Measurements from ENCODE around the gene CCDC88C. TPM values are rescaled to one million over a fixed set of nuclear protein-coding genes. Genes with fewer than 3 reads are reported as not detected.

Gene CCDC88C
- polyA plus RNA-seq, 1 donor: 18.3 TPM

DNA sequence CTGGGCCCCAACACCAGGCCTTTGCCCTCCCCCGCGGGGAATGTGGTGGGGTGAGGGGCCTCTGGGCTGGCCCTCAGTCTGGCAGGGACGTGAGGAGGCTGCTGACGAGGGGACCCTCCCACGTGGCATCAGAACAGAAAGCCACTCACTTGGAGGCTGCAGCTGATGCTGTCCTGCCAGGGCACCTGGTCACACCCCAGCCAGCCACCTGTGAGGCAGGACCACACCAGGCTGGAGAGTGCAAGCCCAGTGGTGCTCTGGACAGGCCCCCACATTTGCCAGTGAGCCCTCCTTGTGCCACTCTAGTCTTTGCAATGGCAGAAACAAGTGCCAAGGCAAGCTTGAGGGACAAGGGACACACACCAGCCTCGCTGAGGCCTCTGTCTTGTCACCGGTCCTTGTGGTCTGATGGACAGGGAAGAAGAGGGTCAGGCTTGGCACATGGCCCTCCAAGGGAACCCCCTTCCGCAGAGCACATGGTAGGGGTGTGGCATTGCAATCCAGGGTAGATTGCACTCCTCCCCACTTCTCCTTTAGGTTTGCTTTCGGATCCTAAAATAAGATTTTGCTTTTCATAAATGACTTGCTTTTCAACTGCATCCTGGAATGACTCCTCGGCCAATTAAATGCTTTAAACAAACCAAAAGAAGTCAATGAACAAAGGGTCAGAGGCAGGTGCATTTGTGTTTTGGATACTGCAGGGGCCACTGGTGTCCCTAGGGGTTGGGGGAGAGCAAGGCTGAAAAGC lies 53.7 kb downstream of the CCDC88C start:
- DNase-seq: no peak

DNA sequence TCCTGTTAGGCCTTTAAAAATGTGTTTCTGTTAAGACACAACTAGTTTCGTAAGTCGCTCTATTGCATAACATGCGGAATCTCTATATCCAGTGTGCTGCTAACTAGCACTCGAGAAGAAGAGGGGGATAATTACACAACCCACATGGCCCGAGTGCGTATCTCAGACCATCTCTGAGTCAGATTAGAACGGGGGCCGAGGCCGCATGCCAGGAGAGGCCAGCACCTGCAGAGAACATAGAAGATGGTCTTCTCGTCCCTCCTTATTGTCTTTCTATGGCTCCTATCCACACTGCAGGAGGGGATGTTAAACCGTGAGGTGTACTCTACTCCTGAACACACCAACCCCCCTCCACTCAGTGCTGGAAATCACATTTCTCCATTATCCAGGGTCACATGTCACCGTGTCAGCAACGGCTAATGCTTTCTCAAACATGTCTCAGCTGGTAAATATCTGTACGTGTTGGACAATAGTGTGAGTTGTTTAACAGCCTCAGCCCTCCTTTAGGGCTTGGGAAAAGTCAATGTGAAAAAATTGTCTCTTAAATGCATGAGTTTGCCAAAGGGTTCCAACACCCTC lies 56.3 kb downstream of the CCDC88C start:
- no peak for DNase-seq

DNA sequence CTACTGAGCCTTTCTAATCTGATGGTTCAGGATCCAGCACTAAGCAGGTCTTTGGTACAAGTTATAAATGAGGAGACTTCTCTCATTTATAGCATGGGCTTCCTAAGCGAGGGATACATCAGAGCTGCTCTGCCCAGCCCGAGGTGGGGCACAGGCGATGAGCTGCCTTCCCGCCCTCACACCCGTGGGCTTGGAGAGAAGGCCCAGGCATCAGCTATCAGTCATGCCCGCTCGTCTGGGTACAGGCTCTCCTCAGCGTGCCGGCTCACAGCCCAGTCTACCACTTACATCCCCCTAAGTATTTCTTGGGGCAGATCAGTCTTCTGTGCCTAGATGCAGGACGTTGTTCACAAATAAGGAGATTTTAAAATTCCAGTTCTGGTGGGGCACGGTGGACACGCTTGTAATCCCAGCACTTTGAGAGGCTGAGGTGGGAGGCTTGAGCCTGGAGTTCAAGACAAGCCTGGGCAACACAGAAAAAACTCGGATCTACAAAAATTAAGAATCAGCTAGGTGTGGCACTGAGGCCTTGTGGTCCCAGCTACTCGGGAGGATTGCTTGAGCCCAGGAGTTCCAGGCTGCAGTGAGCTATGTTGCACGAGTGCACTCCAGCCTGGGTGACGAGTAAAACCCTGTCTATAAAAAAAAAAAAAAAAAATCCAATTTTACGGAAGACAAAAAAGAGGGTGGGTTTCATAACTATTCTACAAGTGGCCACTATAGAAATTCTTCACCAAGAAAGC lies 57.0 kb downstream of the CCDC88C start:
- no peak for DNase-seq

DNA sequence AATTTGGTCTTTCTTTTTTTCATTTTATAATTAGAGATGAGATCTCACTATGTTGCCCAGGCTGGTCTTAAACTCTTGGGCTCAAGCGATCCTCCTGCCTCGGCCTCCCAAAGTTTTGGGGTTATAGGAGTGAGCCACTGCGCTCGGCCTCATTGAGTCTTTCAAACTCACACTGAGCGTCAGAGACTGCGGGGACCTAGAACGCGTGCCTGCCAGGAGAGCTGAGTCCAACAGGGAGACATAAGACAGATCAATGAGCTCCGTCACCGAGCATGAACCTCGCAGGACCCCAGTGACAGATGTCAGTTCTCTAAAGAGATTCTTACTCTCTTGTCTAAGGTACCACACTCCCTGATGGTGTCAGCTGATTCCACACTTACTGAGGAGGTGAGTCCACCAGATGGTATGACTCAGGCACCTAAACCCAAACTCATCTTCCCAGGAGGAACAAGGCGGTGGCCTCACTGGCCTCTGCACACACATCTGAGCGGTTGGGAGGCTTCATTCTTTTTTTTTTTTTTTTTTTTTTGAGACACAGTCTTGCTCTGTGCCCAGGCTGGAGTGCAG lies 58.9 kb downstream of the CCDC88C start:
- DNase-seq: no peak

DNA sequence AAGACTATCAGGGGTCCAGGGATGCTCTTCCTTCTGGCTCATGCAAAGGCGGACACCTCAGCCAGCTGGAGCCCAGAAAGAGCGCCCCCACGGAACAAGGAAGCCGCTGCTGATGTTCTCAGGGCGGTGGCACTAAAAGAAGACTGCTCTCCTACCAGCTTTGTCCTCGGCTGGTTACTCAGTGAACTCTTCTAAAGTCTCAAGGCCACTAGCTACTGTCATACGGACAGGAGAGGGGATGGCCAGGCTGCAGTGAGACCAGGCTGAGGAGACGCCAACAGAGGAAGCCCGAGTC lies 59.6 kb downstream of the CCDC88C start:
- DNase-seq: no peak

DNA sequence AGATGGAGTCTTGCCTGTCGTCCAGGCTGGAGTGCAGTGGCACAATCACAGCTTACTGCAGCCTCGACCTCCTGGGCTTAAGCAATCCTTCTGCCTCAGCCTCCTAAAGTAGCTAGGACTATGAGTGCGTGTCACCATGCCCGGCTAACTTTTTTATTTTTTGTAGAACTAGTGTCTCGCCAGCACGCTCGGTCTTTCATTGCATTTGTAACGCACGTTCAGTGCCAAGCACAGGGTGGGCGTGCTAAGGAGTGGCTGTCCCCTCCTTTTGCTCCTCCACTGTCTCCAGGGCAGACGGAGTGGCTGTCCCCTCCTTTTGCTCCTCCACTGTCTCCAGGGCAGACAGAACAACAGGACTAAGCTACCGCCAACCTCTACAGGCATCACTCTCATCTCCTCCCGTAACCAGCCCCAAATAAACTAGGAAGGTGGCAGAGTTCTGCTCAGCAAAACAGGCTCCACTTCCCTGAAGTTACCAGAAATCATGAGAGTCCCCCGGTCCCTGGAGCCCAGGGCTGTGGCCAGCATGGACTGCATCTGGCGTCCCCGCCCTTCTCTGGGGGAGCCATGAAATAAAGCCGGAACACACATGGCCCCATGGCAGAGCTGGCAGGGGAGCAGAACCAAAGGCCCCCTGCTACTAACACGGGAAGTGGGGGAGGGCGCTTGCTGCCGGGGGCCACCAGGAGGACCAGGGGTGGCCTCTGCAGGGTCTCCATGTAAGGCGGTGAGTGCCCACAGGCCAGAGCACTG lies 60.2 kb downstream of the CCDC88C start:
- no peak for DNase-seq

DNA sequence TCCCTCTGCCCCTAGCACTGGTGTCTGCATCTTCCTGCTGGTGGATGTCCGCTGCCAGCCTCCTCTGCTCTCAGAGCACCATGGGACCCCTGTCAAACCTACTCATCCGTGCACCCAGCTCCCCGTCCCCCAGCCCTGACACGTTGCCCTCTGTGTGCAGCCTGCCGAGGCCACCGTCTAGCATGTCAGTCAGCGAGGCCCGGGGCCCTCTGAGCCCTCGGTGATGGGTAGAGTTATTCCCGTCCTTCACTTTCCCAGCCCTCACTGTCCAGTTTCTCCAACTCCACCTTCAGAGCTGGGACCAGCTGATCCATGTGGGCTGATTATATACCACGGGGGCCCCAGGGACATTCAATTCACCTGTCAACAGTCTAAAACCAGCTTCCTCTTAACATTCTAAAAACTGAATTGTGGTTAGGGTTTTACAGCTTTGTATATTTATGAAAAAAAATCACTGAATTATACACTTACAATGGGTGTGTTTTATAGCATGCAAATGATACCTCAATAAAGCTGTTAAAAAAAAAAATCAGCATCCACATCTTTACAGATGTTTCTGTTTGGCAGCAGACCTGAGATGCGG lies 61.3 kb downstream of the CCDC88C start:
- DNase-seq: no peak

DNA sequence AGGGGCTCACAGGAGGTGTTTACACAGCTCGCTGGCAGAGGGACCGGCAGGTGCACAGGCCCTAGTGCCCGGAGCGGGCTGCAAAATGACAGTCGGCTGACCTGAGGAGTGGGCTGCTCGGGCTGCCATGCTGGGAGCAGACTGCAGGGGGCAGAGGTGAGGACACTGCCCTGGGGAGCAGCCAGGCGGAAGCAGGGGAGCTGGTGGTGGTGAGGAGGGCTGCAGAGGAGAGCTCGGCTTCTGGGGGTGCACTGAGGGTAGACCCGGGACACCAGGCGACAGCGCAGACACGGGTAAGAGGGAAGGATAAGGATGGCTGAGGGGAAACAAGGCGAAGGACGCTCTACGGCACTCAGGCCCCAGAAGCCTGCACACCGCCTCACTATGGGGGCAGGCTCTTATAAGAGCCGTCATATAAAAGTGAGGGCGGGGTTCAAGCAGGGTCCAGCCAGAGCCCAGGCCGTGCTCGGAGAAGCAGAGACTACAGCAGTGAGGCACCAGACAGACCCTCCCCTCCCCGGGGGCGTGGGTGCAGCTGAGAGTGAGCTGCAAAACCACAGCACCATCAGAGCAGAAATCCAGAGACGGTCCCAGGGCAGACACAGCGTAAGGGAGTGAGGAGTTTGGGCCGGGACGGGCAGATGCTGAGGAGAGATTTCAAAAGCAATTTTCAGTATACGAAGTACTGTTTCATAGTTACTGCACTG lies 62.5 kb downstream of the CCDC88C start:
- no peak for DNase-seq

DNA sequence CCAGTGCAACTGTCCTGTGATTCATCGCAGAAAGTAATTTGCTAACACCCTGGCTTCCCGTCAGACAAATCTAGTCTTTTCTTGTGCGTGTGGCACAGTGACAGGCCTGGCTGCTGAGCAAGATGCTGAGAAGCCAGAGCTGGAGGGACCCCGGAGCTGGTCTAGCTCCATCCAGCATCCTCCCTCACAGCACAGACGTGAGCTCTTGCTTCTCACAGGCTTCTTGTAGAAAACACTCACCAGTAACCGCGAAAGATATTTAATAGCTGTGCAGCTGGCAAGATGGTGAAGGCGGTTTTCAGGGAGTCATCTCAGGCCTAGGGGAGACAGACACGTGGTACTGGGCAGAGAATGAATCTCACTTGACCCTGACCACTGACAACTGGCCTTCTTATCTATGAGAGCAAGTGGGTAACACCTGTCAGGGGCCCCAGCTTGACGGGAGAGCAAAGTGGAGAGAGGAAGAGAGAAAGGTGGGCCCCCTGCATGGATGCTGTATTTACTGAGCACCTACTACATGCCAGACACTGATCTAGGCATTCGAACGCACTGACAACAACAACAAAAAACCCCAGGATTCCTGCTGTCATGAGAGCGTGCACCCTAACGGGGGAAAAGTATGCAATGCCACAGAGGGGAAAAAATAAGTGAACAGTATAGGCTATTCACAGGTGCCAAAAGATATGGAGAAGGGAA lies 63.3 kb downstream of the CCDC88C start:
- peak; percentile 69 for DNase-seq

DNA sequence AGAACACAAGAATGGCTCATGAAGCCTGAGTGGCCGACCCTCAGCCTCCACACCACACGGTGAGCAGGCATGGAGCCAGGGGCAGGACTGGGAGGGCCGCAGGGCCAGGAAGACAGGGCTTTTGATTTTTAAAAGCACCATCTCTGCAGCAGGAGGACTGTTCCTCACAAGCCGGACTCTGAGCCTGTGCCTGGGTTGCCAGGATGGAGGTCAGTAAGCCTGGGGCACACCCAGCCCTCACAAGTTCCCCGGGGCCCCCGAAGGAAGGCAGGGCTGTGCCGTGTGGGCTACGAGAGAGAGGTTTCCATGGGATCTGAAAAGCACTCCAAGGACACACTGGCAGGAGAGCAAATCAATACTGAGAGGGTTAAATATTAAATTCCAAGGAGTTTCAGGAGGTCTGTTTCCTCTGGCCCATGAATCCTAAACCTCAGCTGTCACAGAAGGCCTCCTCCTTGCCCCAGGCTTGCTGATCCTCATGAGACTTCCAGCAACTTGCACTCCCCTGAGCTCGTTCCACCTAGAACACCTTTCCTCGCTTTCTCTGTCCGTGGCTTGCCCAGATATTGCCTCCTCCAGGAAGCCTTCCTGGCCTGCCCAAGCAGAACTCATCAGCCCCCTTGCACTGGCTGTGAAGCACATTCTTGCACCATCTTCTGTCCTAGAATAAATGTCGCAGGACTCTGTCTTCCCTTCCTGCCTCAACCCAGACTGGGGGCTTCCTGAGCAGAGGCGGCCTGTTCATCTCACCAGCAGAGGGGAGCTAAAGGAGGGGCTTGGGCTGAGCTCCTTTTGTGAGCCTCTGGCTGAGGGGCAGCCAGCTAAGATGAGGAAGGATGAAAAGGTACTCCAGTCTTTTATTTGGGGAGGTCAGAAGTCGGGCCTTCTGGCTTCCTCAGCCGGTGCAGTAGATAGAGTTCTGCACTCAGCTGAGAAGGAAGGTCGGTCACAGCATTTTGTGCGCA lies 64.6 kb downstream of the CCDC88C start:
- no peak for DNase-seq

DNA sequence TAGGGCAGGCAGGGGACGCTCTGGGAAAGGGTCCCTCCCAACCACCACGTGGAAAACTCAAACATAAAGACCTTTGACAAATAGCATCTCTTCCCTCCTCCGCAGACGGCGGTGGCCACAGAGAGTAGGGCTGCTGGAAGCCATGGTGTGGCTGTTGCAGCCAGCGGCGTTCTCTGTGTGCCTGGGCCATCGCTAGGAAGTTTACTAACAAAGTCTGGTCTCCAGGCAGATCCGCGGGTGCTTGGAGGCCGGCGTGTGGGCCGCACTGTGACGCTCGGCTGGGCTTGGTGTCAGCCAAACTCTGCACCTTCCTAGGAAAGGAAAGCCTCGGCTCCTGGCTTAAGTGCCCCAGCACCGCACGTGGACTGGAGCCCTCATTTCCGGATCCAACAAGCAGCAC lies 65.6 kb downstream of the CCDC88C start:
- peak; percentile 70 for DNase-seq

DNA sequence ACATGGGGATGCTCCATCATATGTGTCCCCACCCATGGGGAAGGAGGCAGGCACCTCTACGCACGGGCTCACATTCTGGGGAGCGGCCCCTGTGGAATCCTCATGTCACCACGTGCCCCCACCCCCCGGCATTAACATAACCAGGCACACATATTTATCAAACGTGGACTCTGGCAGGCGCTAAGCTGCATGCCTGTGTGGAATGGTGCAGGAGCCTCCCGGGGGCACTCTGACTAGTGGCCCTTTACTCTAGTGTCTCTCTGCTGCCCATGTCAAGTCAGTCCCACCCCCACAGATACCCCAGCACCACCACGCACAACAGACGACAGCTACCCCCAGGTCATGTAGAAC lies 66.1 kb downstream of the CCDC88C start:
- no peak for DNase-seq

DNA sequence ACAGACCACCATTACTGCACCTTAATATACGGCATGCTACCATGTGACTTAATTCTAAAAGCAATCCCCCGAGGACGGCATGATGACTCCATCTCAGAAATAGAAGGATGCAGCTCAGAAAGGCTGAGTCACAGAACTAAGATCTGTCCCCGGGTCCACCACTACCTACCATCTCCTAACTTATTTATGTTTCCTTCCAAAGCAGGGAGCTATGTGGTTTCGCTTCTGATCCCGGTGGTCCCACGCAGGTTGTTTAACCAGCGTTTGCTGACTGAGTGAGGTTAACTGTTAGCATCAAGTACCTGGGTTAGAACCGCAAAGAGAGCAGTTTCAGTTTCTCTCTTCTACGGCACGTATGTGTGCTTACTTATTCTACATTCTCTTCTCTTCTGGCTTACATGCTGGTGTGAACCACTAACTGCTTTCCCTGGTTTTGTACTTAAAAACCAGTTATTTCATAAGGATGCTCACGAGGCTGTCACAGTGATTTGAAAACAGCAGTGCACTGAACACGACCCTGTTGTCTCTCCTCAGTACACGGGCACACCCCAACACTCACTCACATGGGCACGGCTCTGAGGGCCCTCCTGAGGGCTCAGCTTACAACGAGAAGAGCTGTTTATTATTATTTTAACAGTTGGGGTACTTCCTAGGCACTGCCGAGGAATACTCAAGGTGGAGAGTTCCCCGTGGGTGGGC lies 66.7 kb downstream of the CCDC88C start:
- no peak for DNase-seq

DNA sequence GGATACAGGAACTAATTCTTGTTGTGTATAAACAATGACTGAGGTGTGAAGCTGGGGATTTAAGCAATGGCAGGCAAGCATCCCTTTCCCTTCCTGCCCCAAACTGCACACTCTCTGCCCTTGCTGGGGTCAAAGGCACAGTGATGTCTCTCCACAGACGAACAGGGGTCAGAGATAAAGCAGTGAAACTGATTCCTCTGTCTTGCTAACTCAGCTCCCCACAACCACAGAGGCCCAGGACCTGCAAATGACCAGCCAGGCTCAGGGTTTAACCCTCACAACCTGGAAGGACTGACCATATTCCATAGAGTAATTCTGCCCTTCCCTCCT lies 67.2 kb downstream of the CCDC88C start:
- DNase-seq: no peak

DNA sequence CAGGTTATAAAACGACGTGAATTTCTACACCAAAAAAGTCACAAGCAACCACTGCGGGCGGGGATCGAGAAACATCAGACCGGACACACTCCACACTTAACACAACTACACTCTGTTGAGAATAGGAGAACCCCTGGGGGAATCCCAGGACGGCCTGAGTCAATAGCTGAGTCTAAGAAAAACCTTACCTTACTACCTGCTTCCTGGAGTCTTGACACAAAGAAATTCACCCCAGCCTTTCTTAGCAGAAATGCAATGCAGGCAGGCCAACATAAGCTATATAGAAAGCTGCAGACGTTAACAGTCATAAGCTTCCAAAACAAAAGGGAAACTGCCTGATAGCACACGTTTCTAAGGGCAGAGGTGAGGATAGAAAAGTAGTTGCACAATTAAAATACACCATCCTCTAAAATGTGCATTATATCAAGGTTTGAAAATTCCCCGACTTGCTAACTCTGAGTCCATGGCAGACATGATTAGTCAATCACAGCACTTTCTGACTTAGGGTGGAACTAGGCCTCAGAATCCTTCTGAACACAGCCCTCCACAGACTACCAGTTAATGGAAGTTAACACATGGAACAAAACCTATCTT lies 68.0 kb downstream of the CCDC88C start:
- no peak for DNase-seq

DNA sequence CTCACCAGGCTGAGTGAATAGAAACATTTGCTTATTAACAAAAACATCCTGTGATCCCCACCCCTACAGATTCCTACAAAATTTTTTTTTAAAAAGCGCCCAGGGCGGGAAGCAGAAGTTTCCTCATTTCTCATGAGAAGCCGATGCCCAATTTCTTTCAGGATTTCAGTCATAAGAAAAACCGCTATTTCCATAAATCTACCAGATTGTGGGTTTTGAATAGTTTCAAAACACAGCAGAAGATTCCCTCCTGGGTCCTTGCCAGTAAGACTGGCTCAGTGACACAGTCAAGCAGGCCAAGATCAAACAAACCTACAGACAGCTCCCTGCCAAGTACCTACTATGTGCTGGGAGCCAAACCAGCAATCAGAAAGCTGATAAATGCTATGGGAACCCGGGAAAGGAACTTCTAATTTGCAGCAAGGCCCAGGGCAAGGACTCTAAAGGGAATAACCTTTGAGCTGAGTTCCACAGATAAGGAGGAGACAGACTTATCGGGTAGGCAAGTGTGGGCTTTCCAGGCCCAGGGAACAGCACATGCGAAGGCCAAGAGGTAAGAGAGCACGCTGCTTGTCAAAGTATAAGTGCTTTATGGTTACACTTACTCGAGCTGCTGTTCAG lies 68.7 kb downstream of the CCDC88C start:
- no peak for DNase-seq

DNA sequence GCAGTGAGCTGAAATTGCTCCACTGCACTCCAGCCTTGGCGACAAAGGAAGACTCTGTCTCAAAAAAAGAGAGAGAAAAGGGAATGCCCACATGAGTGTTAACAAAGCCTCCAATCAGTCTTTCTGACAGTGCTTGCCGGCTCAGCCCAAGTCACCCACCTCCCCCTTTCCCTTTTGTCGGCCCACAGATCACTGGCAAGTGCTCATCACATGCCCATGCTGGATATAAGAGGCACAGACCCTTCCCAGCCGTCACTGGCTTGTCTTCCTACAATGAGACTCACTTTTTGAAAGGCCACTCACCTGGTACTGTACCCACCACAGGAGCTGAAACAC lies 70.8 kb downstream of the CCDC88C start:
- DNase-seq: no peak

DNA sequence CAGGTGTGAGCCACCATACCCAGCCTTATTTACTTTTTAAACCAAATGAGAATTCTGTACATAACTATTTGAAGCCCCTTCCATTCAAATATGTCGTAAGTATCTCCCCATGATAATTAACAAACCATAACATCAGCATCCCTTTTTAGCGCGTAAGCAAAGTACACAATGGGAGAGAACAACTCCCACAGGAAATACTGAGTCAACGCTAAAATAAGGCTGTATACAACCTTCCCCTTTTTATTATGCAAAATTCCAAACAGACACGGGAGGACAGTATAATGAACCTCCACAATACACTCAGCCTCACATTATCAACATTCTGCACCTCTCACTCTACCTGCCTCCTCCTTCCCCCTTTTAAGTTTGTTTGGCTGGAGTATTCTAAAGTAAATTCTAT lies 73.5 kb downstream of the CCDC88C start:
- DNase-seq: no peak

DNA sequence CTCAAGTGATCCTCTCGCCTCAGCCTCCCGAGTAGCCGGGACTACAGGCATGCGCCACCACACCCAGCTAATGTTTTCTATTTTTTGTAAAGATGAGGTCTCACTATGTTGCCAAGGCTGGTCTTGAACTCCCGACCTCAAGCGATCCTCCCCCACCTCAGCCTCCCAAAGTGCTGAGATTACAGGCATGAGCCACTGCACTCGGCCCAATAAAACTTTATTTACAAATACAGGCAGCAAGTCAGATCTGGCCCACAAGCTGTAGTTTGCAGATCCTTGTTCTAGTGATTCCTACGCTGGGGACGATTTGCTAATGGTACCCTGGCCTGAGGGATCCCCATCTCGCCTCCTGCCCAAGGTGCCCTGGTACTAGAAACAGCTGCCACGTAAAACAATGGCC lies 74.6 kb downstream of the CCDC88C start:
- DNase-seq: no peak
